Muscle of leg (tissue), 11 donors: ENCODE measurements around the gene FTCDNL1. TPM values are rescaled to one million over a fixed set of nuclear protein-coding genes. Genes with fewer than 3 reads are reported as not detected.
A peak's percentile ranks its signal among the peaks of the same experiment; 100 is the strongest.

Source experiments
- DNase-seq: peaks from one replicate; pipeline ENCODE4 v3.0.0; 2013
- H3K27ac ChIP-seq: one replicate; pipeline ENCODE4 v1.5.1; 2013; ENCODE audit warnings: mild to moderate bottlenecking, low read length, control low read depth
- H3K27me3 ChIP-seq: one replicate; pipeline ENCODE4 v1.6.1; 2013; ENCODE audit warnings: low read length; ENCODE audit not compliant: control insufficient read depth, insufficient read depth
- H3K36me3 ChIP-seq: one replicate; pipeline ENCODE4 v1.6.1; 2013; ENCODE audit warnings: low read length; ENCODE audit not compliant: control insufficient read depth, insufficient read depth
- H3K4me1 ChIP-seq: one replicate; pipeline ENCODE4 v1.6.1; 2013; ENCODE audit warnings: low read length; ENCODE audit not compliant: control insufficient read depth, insufficient read depth
- H3K4me3 ChIP-seq: one replicate; pipeline ENCODE4 v1.5.1; 2013; ENCODE audit warnings: low read length, control low read depth
- H3K9me3 ChIP-seq: replicated peaks from 2 replicates; pipeline ENCODE4 v1.6.1; 2013; ENCODE audit warnings: low read depth, low read length; ENCODE audit not compliant: control insufficient read depth
- WGBS: methylation state at CpG from one replicate; pipeline ENCODE4 v1.1.5; 2013; ENCODE audit warnings: missing lambda C conversion rate; ENCODE audit not compliant: insufficient coverage; 5-methylcytosine and 5-hydroxymethylcytosine counted together
- polyA plus RNA-seq, 8 donors: library from polyadenylated mRNA; unstranded; fragments of 120-200 nt; gene quantifications; one replicate each; pipeline versions ENCODE4 v1.2.1 to v1.2.3, GENCODE V29; 2013; ENCODE audit warnings: inconsistent platforms in 1 of 8, low replicate concordance in 1 of 8; ENCODE audit not compliant: insufficient read length in 8 of 8, insufficient read depth in 1 of 8
- total RNA-seq: library from RNA; stranded (reverse); fragments of 120-200 nt; gene quantifications from one replicate; pipeline ENCODE4 v1.2.4, GENCODE V29; 2013

Gene FTCDNL1
- total and polyA plus RNA-seq, 9 donors: 1.4 to 4.4 (median 1.9) TPM

DNA sequence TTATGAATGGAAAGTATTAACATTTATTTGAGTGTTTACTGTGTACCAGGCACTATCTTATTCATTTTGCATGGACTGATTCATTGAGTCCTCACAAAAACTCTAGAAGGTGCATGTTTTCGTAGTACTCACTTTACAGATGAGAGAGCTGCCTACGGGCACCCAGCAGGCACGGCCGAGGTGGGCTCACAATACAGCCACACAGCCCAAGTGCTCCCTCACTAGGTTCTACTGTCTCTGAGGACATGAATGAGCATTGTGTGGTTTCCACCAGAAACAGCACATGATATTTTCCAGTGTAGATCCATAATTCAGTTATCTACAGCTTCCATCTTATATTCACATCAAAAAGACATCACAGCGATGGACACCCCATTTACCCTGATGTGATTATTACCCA is 101.4 kb downstream of the FTCDNL1 start:
- Histone ChIP-seq H3K4me3 (no peak overlapping the region), H3K27ac (no peak overlapping the region), H3K27me3 (no peaks in the 10 kb centered on the region), H3K36me3 (no peaks in the 10 kb centered on the region), H3K4me1 (peaks cover 12% of the 10 kb centered on the region), H3K9me3 (peaks cover 4% of the 10 kb centered on the region)
- no CpG with 5 or more reads among the region's 5 CpGs for WGBS
- no peak for DNase-seq

GRCh38 chr2:199744724-199745123 is 106.3 kb downstream of the FTCDNL1 start:
- Histone ChIP-seq H3K4me3 (no peak overlapping the region), H3K27ac (peak overlapping the region; percentile 8), H3K4me1 (peaks cover 8% of the 10 kb centered on the region), H3K27me3 (no peaks in the 10 kb centered on the region), H3K9me3 (no peaks in the 10 kb centered on the region), H3K36me3 (no peaks in the 10 kb centered on the region)
- 32% methylated on average over 8 of the region's 11 CpGs for WGBS
- peak; percentile 75 for DNase-seq

DNA sequence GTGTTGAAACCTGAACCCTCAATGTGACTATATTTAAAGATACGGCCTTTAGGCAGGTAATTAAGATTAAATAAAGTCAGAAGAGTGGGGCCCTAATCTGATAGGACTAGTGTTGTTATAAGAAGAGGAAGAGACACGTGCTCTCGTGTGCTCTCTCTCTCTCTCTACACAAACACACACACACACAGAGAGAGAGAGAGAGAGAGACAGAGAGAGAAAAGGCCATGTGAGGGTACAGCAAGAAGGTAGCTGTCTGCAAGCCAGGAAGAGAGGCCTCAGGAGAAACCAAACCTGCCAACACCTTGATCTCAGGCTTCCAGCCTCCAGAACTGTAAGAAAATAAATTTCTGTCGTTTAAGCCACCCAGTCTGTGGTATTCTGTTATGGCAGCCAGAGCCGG is 106.7 kb downstream of the FTCDNL1 start:
- DNase-seq: no peak
- no peak overlapping the region for H3K27ac ChIP-seq
- peaks cover 8% of the 10 kb centered on the region for H3K4me1 ChIP-seq
- no CpG with 5 or more reads among the region's 5 CpGs for WGBS
- H3K27me3 ChIP-seq: no peaks in the 10 kb centered on the region
- H3K4me3 ChIP-seq: no peak overlapping the region
- no peaks in the 10 kb centered on the region for H3K9me3 ChIP-seq
- no peaks in the 10 kb centered on the region for H3K36me3 ChIP-seq

DNA sequence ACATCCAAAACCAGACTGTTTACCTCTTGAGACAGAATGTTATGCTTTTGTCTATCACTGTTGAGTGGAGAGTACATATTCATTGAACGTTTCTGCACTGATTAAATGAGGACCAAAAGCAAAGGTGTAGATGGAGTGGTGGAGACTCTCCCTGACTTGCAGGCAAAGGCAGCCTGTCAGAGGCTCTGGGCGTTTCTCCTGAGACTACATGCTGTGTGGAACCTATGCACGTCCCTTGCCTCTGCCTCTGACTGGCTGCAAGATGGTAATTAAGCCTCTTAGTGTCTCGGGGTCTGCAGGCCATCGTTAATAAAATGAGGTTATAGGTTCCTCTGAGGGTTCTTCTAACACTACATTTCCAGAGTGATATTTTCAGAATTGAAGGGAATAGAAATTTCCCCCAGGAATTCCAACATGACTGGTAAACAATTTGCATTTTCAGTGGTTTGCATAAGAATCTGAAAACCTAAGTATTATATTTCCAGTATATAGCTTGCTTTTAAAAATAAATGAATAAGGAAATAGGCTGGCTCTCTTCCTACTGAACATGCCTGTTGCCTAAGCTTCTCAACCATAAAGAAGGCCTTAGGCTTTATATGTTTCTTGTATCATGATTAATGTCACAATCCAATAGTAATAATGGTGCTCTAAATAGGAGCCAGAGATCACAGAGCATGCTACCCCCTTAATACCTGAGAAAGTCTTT is 107.4 kb downstream of the FTCDNL1 start:
- Histone ChIP-seq H3K9me3 (no peaks in the 10 kb centered on the region), H3K4me1 (peaks cover 8% of the 10 kb centered on the region), H3K27me3 (no peaks in the 10 kb centered on the region), H3K4me3 (no peak overlapping the region), H3K27ac (no peak overlapping the region), H3K36me3 (no peaks in the 10 kb centered on the region)
- DNase-seq: no peak
- WGBS: 50% methylated on average over 1 of the region's 5 CpGs

GRCh38 chr2:199742884-199743283 is 108.1 kb downstream of the FTCDNL1 start:
- Histone ChIP-seq H3K4me1 (peaks cover 8% of the 10 kb centered on the region), H3K9me3 (no peaks in the 10 kb centered on the region), H3K27ac (no peak overlapping the region), H3K36me3 (no peaks in the 10 kb centered on the region), H3K4me3 (no peak overlapping the region), H3K27me3 (no peaks in the 10 kb centered on the region)
- DNase-seq: no peak
- WGBS: 50% methylated on average over 1 of the region's 2 CpGs

DNA sequence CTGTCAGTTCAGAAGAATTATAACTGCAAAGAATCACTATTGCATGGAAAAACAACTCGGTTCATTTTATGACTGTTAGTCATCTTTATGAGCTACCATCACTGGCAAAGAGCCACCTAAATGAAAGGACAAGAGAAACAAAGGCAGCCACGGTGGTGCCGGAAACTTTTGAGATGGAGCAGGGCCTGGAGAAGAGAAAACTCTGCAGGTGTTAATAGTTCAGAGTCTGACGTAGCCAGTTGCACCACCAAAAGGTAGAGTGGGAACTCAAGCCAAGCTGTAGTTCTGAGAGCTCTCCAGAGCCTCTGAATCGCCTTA is 110.9 kb downstream of the FTCDNL1 start:
- Histone ChIP-seq H3K4me1 (peaks cover 6% of the 10 kb centered on the region), H3K27me3 (no peaks in the 10 kb centered on the region), H3K4me3 (no peak overlapping the region), H3K36me3 (no peaks in the 10 kb centered on the region), H3K9me3 (no peaks in the 10 kb centered on the region), H3K27ac (no peak overlapping the region)
- DNase-seq: no peak
- WGBS: 61% methylated on average over 4 of the region's 5 CpGs

- DNase-seq: peak; percentile 69
- Histone ChIP-seq H3K4me1 (peaks cover 3% of the 10 kb centered on the region), H3K27me3 (no peaks in the 10 kb centered on the region), H3K9me3 (no peaks in the 10 kb centered on the region), H3K4me3 (no peak overlapping the region), H3K36me3 (no peaks in the 10 kb centered on the region), H3K27ac (no peak overlapping the region)
- 7% methylated on average over 5 of the region's 15 CpGs for WGBS
These were observed 111.4 kb downstream of the FTCDNL1 start for GRCh38 chr2:199739413-199740110.

- Histone ChIP-seq H3K4me3 (no peak overlapping the region), H3K4me1 (no peaks in the 10 kb centered on the region), H3K36me3 (no peaks in the 10 kb centered on the region), H3K9me3 (no peaks in the 10 kb centered on the region), H3K27ac (no peak overlapping the region), H3K27me3 (no peaks in the 10 kb centered on the region)
- peak; percentile 40 for DNase-seq
- WGBS: no CpG with 5 or more reads among the region's 7 CpGs
These were observed 112.1 kb downstream of the FTCDNL1 start for GRCh38 chr2:199738727-199739412.

GRCh38 chr2:199734651-199735050 is 116.3 kb downstream of the FTCDNL1 start:
- Histone ChIP-seq H3K9me3 (no peaks in the 10 kb centered on the region), H3K4me1 (no peaks in the 10 kb centered on the region), H3K27ac (no peak overlapping the region), H3K36me3 (no peaks in the 10 kb centered on the region), H3K4me3 (no peak overlapping the region), H3K27me3 (no peaks in the 10 kb centered on the region)
- WGBS: no CpG with 5 or more reads among the region's 1 CpG
- DNase-seq: peak; percentile 16

GRCh38 chr2:199734011-199734410 is 117.0 kb downstream of the FTCDNL1 start:
- Histone ChIP-seq H3K4me1 (no peaks in the 10 kb centered on the region), H3K4me3 (no peak overlapping the region), H3K36me3 (no peaks in the 10 kb centered on the region), H3K27me3 (no peaks in the 10 kb centered on the region), H3K27ac (no peak overlapping the region), H3K9me3 (no peaks in the 10 kb centered on the region)
- DNase-seq: peak; percentile 29
- no CpG with 5 or more reads among the region's 2 CpGs for WGBS
